H9 (cell line): ENCODE results near the gene CEACAM4. TPM values are rescaled to one million over a fixed set of nuclear protein-coding genes. Genes with fewer than 3 reads are reported as not detected.

Experiments
- DNase-seq: peaks from one replicate; pipeline ENCODE4 v3.0.0-alpha.2; 2017
- H2AFZ ChIP-seq: one replicate; pipeline ENCODE4 v1.6.1; 2013; ENCODE audit warnings: mild to moderate bottlenecking, low read length, control low read depth, moderate library complexity
- H2AK5ac ChIP-seq: 2 replicates; pipeline ENCODE4 v1.6.1; 2013; ENCODE audit warnings: low read length, control low read depth, mixed read lengths; ENCODE audit not compliant: insufficient read length
- H2BK120ac ChIP-seq: one replicate; pipeline ENCODE4 v1.6.1; 2013; ENCODE audit warnings: low read depth, mild to moderate bottlenecking, low read length, control low read depth, inconsistent platforms; ENCODE audit not compliant: poor library complexity, severe bottlenecking
- H2BK12ac ChIP-seq: 2 replicates; pipeline ENCODE4 v1.6.1; 2013; ENCODE audit warnings: low read length, control low read depth, mixed read lengths, low read depth; ENCODE audit not compliant: insufficient read length
- H2BK15ac ChIP-seq: 2 replicates; pipeline ENCODE4 v1.6.1; 2013; ENCODE audit warnings: low read depth, low read length, control low read depth
- H2BK20ac ChIP-seq: one replicate; pipeline ENCODE4 v1.6.1; 2013; ENCODE audit warnings: low read depth, mild to moderate bottlenecking, low read length, control low read depth, inconsistent platforms; ENCODE audit not compliant: poor library complexity, severe bottlenecking
- H2BK5ac ChIP-seq: 2 replicates; pipeline ENCODE4 v1.6.1; 2013; ENCODE audit warnings: low read length, control low read depth, mixed read lengths; ENCODE audit not compliant: insufficient read length
- H3K14ac ChIP-seq: 2 replicates; pipeline ENCODE4 v1.6.1; 2013; ENCODE audit warnings: low read length, control low read depth; ENCODE audit not compliant: insufficient read depth
- H3K18ac ChIP-seq: 2 replicates; pipeline ENCODE4 v1.6.1; 2013; ENCODE audit warnings: low read depth, mild to moderate bottlenecking, mixed read lengths, low read length, control low read depth; ENCODE audit not compliant: insufficient read length
- H3K23ac ChIP-seq: 2 replicates; pipeline ENCODE4 v1.6.1; 2013; ENCODE audit warnings: low read length, control low read depth, mixed read lengths, low read depth; ENCODE audit not compliant: insufficient read length
- H3K23me2 ChIP-seq: 2 replicates; pipeline ENCODE4 v1.6.1; 2013; ENCODE audit warnings: low read depth, mild to moderate bottlenecking, mixed read lengths, low read length, control low read depth; ENCODE audit not compliant: insufficient read length, poor library complexity, severe bottlenecking
- H3K27ac ChIP-seq: 2 replicates; pipeline ENCODE4 v1.5.1; 2013; ENCODE audit warnings: low read length, control low read depth, mixed read lengths, low read depth; ENCODE audit not compliant: insufficient read length
- H3K27me3 ChIP-seq: 2 replicates; pipeline ENCODE4 v1.6.1; 2013; ENCODE audit warnings: low read length, control low read depth, inconsistent platforms; ENCODE audit not compliant: insufficient read depth
- H3K4ac ChIP-seq: 2 replicates; pipeline ENCODE4 v1.6.1; 2013; ENCODE audit warnings: low read depth, mild to moderate bottlenecking, control low read depth, inconsistent platforms, low read length, moderate library complexity
- H3K4me1 ChIP-seq: 2 replicates; pipeline ENCODE4 v1.6.1; 2013; ENCODE audit warnings: low read length, control low read depth, inconsistent platforms; ENCODE audit not compliant: insufficient read depth
- H3K4me2 ChIP-seq: 2 replicates; pipeline ENCODE4 v1.6.1; 2013; ENCODE audit warnings: low read length, control low read depth, mixed read lengths; ENCODE audit not compliant: insufficient read length, insufficient read depth
- H3K56ac ChIP-seq: 2 replicates; pipeline ENCODE4 v1.6.1; 2013; ENCODE audit warnings: low read depth, mild to moderate bottlenecking, mixed read lengths, low read length, control low read depth; ENCODE audit not compliant: insufficient read length
- H3K79me1 ChIP-seq: 2 replicates; pipeline ENCODE4 v1.6.1; 2013; ENCODE audit warnings: low read depth, mild to moderate bottlenecking, moderate library complexity, low read length, control low read depth, inconsistent platforms; ENCODE audit not compliant: insufficient read depth, poor library complexity, severe bottlenecking
- H3K79me2 ChIP-seq: 2 replicates; pipeline ENCODE4 v1.6.1; 2013; ENCODE audit warnings: low read length, control low read depth, inconsistent platforms; ENCODE audit not compliant: insufficient read depth
- H3K9ac ChIP-seq: 2 replicates; pipeline ENCODE4 v1.6.1; 2013; ENCODE audit warnings: low read length, control low read depth, mixed read lengths; ENCODE audit not compliant: insufficient read length; ENCODE audit errors: extremely low read depth
- H3K9me3 ChIP-seq: one replicate; pipeline ENCODE4 v1.6.1; 2013; ENCODE audit warnings: low read depth, low read length, inconsistent platforms; ENCODE audit not compliant: control insufficient read depth
- H3T11ph ChIP-seq: one replicate; pipeline ENCODE4 v1.6.1; 2013; ENCODE audit warnings: mild to moderate bottlenecking, low read length, control low read depth, inconsistent platforms
- H4K20me1 ChIP-seq: one replicate; pipeline ENCODE4 v1.6.1; 2013; ENCODE audit not compliant: control insufficient read depth, insufficient read length, insufficient read depth
- H4K5ac ChIP-seq: 2 replicates; pipeline ENCODE4 v1.6.1; 2013; ENCODE audit warnings: low read depth, mild to moderate bottlenecking, mixed read lengths, low read length, control low read depth; ENCODE audit not compliant: insufficient read length
- H4K8ac ChIP-seq: replicated peaks from 2 replicates; pipeline ENCODE4 v1.6.1; 2013; ENCODE audit warnings: low read length, control low read depth, mixed read lengths, low read depth; ENCODE audit not compliant: insufficient read length
- H4K91ac ChIP-seq: 2 replicates; pipeline ENCODE4 v1.6.1; 2013; ENCODE audit warnings: low read depth, mild to moderate bottlenecking, moderate library complexity, mixed read lengths, low read length, control low read depth; ENCODE audit not compliant: insufficient read length
- H3K27ac Mint-ChIP-seq, 3 experiments: 2 replicates in 2 of 3; 3 replicates in 1 of 3; pipeline ENCODE4 v1.8.0; 2020 to 2021; ENCODE audit warnings: mixed read lengths in 3 of 3, mild to moderate bottlenecking in 1 of 3, moderate library complexity in 1 of 3
- H3K27me3 Mint-ChIP-seq: 2 replicates; pipeline ENCODE4 v1.8.0; 2021; ENCODE audit warnings: low read depth, mild to moderate bottlenecking, moderate library complexity, mixed read lengths
- H3K36me3 Mint-ChIP-seq, 3 experiments: 2 replicates in 2 of 3; 3 replicates in 1 of 3; pipeline ENCODE4 v1.8.0; 2020 to 2021; ENCODE audit warnings: low read depth in 3 of 3, mixed read lengths in 3 of 3; ENCODE audit not compliant: insufficient read depth in 1 of 3
- H3K4me1 Mint-ChIP-seq, 2 experiments: 2 replicates each; pipeline ENCODE4 v1.8.0; 2020; ENCODE audit warnings: mixed read lengths in 2 of 2
- H3K4me3 Mint-ChIP-seq, 2 experiments: 2 replicates in 1 of 2; 3 replicates in 1 of 2; pipeline ENCODE4 v1.8.0; 2020 to 2021; ENCODE audit warnings: mild to moderate bottlenecking in 2 of 2, mixed read lengths in 2 of 2, moderate library complexity in 1 of 2
- H3K9me3 Mint-ChIP-seq, 2 experiments: 2 replicates in 1 of 2; 3 replicates in 1 of 2; pipeline ENCODE4 v1.8.0; 2020; ENCODE audit warnings: mild to moderate bottlenecking in 2 of 2, mixed read lengths in 2 of 2, moderate library complexity in 1 of 2
- CTCF ChIP-seq: fragments of 200-600 bp; sonication (generic); conservative IDR thresholded peaks from 3 replicates; pipeline ENCODE4 v1.8.0; 2021; ENCODE audit warnings: antibody characterized with exemption, mild to moderate bottlenecking
- WGBS: extraction: QIAGEN DNeasy Blood & Tissue Kit; methylation state at CpG from one replicate; pipeline ENCODE4 v1.1.7; 2013; ENCODE audit warnings: missing lambda C conversion rate, low lambda C conversion rate, mixed read lengths; ENCODE audit not compliant: insufficient read length; ENCODE audit errors: extremely low coverage; 5-methylcytosine and 5-hydroxymethylcytosine counted together
- total RNA-seq: library from RNA; stranded (reverse); gene quantifications from 2 replicates; pipeline ENCODE4 v1.2.1, GENCODE V29; 2021

Gene CEACAM4
- total RNA-seq, 1 experiment from 2014 or later: not detected

GRCh38 chr19:41624937-41625336 lies 1.9 kb downstream of the CEACAM4 start:
- no peak overlapping the region for H2AK5ac ChIP-seq
- no peak for TF ChIP-seq CTCF
- H2BK12ac ChIP-seq: no peak overlapping the region
- H3K56ac ChIP-seq: no peak overlapping the region
- no peak overlapping the region for H3K27ac Mint-ChIP-seq
- H3K27ac ChIP-seq: no peak overlapping the region
- no peak overlapping the region for H3K14ac ChIP-seq
- no peak overlapping the region for H3T11ph ChIP-seq
- WGBS: no CpG with 5 or more reads among the region's 4 CpGs
- peak; percentile 14 for DNase-seq
- no peak overlapping the region for H3K18ac ChIP-seq
- H3K9me3 ChIP-seq: peaks cover 63% of the 10 kb centered on the region
- H3K27me3 ChIP-seq: no peaks in the 10 kb centered on the region
- H4K5ac ChIP-seq: no peak overlapping the region
- H2BK5ac ChIP-seq: no peak overlapping the region
- H4K20me1 ChIP-seq: no peaks in the 10 kb centered on the region
- peaks cover 85 to 98% of the 10 kb centered on the region in 2 experiments for H3K9me3 Mint-ChIP-seq
- H2AFZ ChIP-seq: no peak overlapping the region
- no peak overlapping the region for H4K8ac ChIP-seq
- no peak overlapping the region for H3K9ac ChIP-seq
- H2BK15ac ChIP-seq: no peak overlapping the region
- no peak overlapping the region for H2BK20ac ChIP-seq
- no peaks in the 10 kb centered on the region for H3K4me1 Mint-ChIP-seq
- no peak overlapping the region for H3K4me3 Mint-ChIP-seq
- H3K23me2 ChIP-seq: no peaks in the 10 kb centered on the region
- no peaks in the 10 kb centered on the region for H3K79me1 ChIP-seq
- H3K4ac ChIP-seq: no peak overlapping the region
- no peaks in the 10 kb centered on the region for H3K4me1 ChIP-seq
- H2BK120ac ChIP-seq: no peak overlapping the region
- no peak overlapping the region for H3K23ac ChIP-seq
- H4K91ac ChIP-seq: no peak overlapping the region
- H3K79me2 ChIP-seq: no peaks in the 10 kb centered on the region
- no peak overlapping the region for H3K4me2 ChIP-seq
- peaks cover 4% of the 10 kb centered on the region for H3K27me3 Mint-ChIP-seq
- peaks cover 4 to 19% (median 8%) of the 10 kb centered on the region in 3 experiments; a peak in 5 of 7 replicates for H3K36me3 Mint-ChIP-seq
